ENCODE measurements around the gene MTHFD1. TPM values are rescaled to one million over a fixed set of nuclear protein-coding genes. Genes with fewer than 3 reads are reported as not detected.

The MTHFD1 gene
- polyA plus RNA-seq, 1 of the 3 experiments (the other 2 are of a cell fraction), result 31.0 TPM

DNA sequence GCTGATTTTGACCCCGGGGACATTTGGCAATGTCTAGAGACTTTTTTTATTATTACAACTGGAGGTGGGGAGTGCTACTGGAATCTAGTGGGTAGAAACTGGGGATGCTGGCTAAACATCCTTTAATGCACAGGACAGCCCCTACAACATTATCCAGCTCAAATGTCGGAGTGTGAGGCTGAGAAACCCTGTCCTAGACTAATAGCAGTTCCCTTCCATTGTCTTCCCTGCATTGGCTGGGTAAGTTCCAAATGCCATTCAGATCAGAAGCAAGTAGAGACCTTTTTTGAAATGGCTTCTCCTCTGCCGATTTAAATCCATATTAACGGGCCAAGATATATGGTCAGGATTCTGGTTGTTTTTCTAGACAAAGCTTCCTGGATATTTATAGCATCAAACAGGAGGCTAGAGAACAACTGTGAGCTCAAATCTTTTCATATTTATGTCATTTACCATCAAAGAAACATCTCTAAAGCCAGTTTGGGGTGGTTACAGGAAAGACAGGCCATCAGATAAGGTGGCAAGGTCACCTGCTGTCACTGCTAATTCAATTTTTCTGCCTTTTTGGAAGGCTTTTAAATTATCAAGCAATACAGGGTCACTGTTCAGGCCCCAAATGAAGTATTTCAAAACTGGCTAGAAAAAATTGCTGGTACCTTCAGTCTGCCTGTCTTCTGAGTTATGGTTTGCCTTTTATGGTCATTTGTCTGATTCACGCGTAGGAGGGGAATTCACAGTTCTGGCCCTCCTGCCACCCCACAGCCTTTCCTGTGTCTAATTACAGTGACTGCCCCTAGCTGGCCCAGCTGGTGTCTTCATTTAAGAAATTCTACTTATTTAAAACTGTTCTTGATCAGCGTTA lies 57.1 kb downstream of the MTHFD1 start:
- peak overlapping the region; percentile 43; the same call in 1 of the 2 replicates for H3K4me2 ChIP-seq
- peak; percentile 14 to 83; a peak in 2 of 4 replicates for TF ChIP-seq EP300 (IDR thresholded peaks at IDR 0.05; ENCODE audit: borderline replicate concordance in 1 of 2, low read depth in 1 of 2, low read length in 1 of 2)
- no peak for TF ChIP-seq SIN3A (IDR thresholded peaks at IDR 0.05; ENCODE audit: borderline replicate concordance, low read depth, low read length)
- TF ChIP-seq, protein P1, sequence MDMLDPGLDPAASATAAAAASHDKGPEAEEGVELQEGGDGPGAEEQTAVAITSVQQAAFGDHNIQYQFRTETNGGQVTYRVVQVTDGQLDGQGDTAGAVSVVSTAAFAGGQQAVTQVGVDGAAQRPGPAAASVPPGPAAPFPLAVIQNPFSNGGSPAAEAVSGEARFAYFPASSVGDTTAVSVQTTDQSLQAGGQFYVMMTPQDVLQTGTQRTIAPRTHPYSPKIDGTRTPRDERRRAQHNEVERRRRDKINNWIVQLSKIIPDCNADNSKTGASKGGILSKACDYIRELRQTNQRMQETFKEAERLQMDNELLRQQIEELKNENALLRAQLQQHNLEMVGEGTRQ (IDR thresholded peaks at IDR 0.05; ENCODE audit: borderline replicate concordance, low read depth, low read length), result no peak
- TF ChIP-seq, protein P2, sequence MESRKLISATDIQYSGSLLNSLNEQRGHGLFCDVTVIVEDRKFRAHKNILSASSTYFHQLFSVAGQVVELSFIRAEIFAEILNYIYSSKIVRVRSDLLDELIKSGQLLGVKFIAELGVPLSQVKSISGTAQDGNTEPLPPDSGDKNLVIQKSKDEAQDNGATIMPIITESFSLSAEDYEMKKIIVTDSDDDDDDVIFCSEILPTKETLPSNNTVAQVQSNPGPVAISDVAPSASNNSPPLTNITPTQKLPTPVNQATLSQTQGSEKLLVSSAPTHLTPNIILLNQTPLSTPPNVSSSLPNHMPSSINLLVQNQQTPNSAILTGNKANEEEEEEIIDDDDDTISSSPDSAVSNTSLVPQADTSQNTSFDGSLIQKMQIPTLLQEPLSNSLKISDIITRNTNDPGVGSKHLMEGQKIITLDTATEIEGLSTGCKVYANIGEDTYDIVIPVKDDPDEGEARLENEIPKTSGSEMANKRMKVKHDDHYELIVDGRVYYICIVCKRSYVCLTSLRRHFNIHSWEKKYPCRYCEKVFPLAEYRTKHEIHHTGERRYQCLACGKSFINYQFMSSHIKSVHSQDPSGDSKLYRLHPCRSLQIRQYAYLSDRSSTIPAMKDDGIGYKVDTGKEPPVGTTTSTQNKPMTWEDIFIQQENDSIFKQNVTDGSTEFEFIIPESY (IDR thresholded peaks at IDR 0.05; ENCODE audit: borderline replicate concordance, low read depth), result no peak
- TF ChIP-seq, protein P3, sequence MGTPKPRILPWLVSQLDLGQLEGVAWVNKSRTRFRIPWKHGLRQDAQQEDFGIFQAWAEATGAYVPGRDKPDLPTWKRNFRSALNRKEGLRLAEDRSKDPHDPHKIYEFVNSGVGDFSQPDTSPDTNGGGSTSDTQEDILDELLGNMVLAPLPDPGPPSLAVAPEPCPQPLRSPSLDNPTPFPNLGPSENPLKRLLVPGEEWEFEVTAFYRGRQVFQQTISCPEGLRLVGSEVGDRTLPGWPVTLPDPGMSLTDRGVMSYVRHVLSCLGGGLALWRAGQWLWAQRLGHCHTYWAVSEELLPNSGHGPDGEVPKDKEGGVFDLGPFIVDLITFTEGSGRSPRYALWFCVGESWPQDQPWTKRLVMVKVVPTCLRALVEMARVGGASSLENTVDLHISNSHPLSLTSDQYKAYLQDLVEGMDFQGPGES (IDR thresholded peaks at IDR 0.05; ENCODE audit: low read depth, low read length), result no peak
- no peak for TF ChIP-seq GABPA (IDR thresholded peaks at IDR 0.05; ENCODE audit: low read depth)
- TF ChIP-seq FOXM1 (IDR thresholded peaks at IDR 0.05; ENCODE audit: low read depth), result no peak
- TF ChIP-seq MXI1 (IDR thresholded peaks at IDR 0.05; ENCODE audit: low read depth, low read length), result 0 out of 2 replicates have a peak, but pooled peaks have one; percentile 30
- TF ChIP-seq ELF1 (IDR thresholded peaks at IDR 0.05), result no peak
- TF ChIP-seq POLR2AphosphoS5 (IDR thresholded peaks at IDR 0.05; ENCODE audit: low read depth, low read length), result no peak
- no peak for TF ChIP-seq NFIC (IDR thresholded peaks at IDR 0.05; ENCODE audit: borderline replicate concordance)
- TF ChIP-seq CHD2 (IDR thresholded peaks at IDR 0.05; ENCODE audit: low read length, partially characterized antibody), result peak; percentile 14
- no peak for TF ChIP-seq FOXJ3 (CRISPR knock-in tag; IDR thresholded peaks at IDR 0.05)
- TF ChIP-seq TCF12 (IDR thresholded peaks at IDR 0.05), result peak; percentile 23; the same call in 1 of the 2 replicates
- TF ChIP-seq RFX5 (IDR thresholded peaks at IDR 0.05; ENCODE audit: low read length), result no peak
- TF ChIP-seq TEAD4 (IDR thresholded peaks at IDR 0.05; ENCODE audit: borderline replicate concordance, insufficient read depth), result 0 out of 2 replicates have a peak, but pooled peaks have one; percentile 9
- no peak for TF ChIP-seq SMC3 (IDR thresholded peaks at IDR 0.05; ENCODE audit: low read depth, low read length)
- TF ChIP-seq, protein P4, sequence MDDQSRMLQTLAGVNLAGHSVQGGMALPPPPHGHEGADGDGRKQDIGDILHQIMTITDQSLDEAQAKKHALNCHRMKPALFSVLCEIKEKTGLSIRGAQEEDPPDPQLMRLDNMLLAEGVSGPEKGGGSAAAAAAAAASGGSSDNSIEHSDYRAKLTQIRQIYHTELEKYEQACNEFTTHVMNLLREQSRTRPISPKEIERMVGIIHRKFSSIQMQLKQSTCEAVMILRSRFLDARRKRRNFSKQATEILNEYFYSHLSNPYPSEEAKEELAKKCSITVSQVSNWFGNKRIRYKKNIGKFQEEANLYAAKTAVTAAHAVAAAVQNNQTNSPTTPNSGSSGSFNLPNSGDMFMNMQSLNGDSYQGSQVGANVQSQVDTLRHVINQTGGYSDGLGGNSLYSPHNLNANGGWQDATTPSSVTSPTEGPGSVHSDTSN (IDR thresholded peaks at IDR 0.05), result peak; percentile 48
- TF ChIP-seq FOSL2 (IDR thresholded peaks at IDR 0.05; ENCODE audit: borderline replicate concordance, low read depth), result peak; percentile 15; the same call in 1 of the 2 replicates
- peak; percentile 85 for TF ChIP-seq GATA2 (CRISPR knock-in tag; IDR thresholded peaks at IDR 0.05)
- no peak for TF ChIP-seq EZH2phosphoT487 (IDR thresholded peaks at IDR 0.05; ENCODE audit: borderline replicate concordance, low read depth)
- TF ChIP-seq, protein P5, sequence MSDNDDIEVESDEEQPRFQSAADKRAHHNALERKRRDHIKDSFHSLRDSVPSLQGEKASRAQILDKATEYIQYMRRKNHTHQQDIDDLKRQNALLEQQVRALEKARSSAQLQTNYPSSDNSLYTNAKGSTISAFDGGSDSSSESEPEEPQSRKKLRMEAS (IDR thresholded peaks at IDR 0.05; ENCODE audit: low read depth), result no peak
- TF ChIP-seq, protein P6, sequence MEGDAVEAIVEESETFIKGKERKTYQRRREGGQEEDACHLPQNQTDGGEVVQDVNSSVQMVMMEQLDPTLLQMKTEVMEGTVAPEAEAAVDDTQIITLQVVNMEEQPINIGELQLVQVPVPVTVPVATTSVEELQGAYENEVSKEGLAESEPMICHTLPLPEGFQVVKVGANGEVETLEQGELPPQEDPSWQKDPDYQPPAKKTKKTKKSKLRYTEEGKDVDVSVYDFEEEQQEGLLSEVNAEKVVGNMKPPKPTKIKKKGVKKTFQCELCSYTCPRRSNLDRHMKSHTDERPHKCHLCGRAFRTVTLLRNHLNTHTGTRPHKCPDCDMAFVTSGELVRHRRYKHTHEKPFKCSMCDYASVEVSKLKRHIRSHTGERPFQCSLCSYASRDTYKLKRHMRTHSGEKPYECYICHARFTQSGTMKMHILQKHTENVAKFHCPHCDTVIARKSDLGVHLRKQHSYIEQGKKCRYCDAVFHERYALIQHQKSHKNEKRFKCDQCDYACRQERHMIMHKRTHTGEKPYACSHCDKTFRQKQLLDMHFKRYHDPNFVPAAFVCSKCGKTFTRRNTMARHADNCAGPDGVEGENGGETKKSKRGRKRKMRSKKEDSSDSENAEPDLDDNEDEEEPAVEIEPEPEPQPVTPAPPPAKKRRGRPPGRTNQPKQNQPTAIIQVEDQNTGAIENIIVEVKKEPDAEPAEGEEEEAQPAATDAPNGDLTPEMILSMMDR (IDR thresholded peaks at IDR 0.05), result no peak

More for the DNA sequence above, 57.1 kb downstream of the MTHFD1 start:
- ChIA-PET CTCF (interaction anchor here (0.6 to 3.3 kb wide), 13 partner anchors 10 to 1001 kb away, joined by 3 to 24 read pairs (median 4); no protein-coding TSS in a partner anchor), POLR2A (interaction anchor here (0.5 to 1.0 kb wide), 2 partner anchors 57 to 107 kb away, joined by 3 read pairs; partner anchors contain the start of gene MTHFD1)
- Histone ChIP-seq H3K36me3 (replicated peaks in 1 of 2; ENCODE audit: control insufficient read depth in 1 of 2, insufficient read depth in 2 of 2, low read length in 1 of 2) (peaks cover 10 to 25% of the 10 kb centered on the region in 2 experiments), H2AFZ (ENCODE audit: low read depth) (peak overlapping the region; percentile 79), H3F3A (replicated peaks; ENCODE audit: insufficient read depth) (peaks cover 10% of the 10 kb centered on the region), H3K27ac (ENCODE audit: low read depth in 2 of 2, low read length in 1 of 2) (peak overlapping the region; percentile 71 to 94), H3K27me3 (ENCODE audit: insufficient read depth) (no peaks in the 10 kb centered on the region), H4K20me1 (ENCODE audit: insufficient read depth) (no peaks in the 10 kb centered on the region), H3K9me2 (no peaks in the 10 kb centered on the region), H3K9me3 (no peaks in the 10 kb centered on the region), H3K9ac (no peak overlapping the region), H3K4me1 (ENCODE audit: control insufficient read depth in 1 of 2, insufficient read depth in 2 of 2, low read depth in 1 of 2, low read length in 1 of 2) (peaks cover 17 to 24% of the 10 kb centered on the region in 2 experiments; a peak in 3 of 4 replicates), H3K79me2 (ENCODE audit: insufficient read depth) (no peaks in the 10 kb centered on the region), H3K4me3 (ENCODE audit: low read depth in 2 of 2, low read length in 1 of 2) (no peak overlapping the region)
- 39% methylated on average over 7 of the region's 7 CpGs for WGBS (ENCODE audit: low lambda C conversion rate)
- peak; percentile 56 for DNase-seq

All from SK-N-SH (cell line).